Measurements from ENCODE around the gene PAGE4.

The PAGE4 gene

GRCh38 chrX:49876750-49877149, 47.6 kb downstream of the PAGE4 start:
- no peak for DNase-seq (ENCODE audit: low spot score)

GRCh38 chrX:49877397-49878101, 48.4 kb downstream of the PAGE4 start:
- DNase-seq (ENCODE audit: low spot score), result no peak

GRCh38 chrX:49878128-49878833, 49.2 kb downstream of the PAGE4 start:
- peak; percentile 46 for DNase-seq (ENCODE audit: low spot score)

GRCh38 chrX:49878834-49879655, 49.9 kb downstream of the PAGE4 start, which contains the start of gene USP27X:
USP27X (plus strand) TSS chrX:49879484; CDS start chrX:49880308, 824 bp downstream.
- peak; percentile 78 for DNase-seq (ENCODE audit: low spot score)

- DNase-seq (ENCODE audit: low spot score), result no peak
Observed at GRCh38 chrX:49879656-49880277, 50.7 kb downstream of the PAGE4 start.

- DNase-seq (ENCODE audit: low spot score), result no peak
Observed at GRCh38 chrX:49880668-49881067, 51.6 kb downstream of the PAGE4 start.
